PC-3 (cell line): ENCODE results near the gene TMCC2. TPM values are rescaled to one million over a fixed set of nuclear protein-coding genes. Genes with fewer than 3 reads are reported as not detected.

Source experiments
- ATAC-seq: fragments of 200-7000 bp; cut with Tn5 transposase; 2 replicates; pipeline ENCODE4 v1.9.1; 2020; ENCODE audit warnings: mild to moderate bottlenecking, moderate library complexity
- BruUV-seq: library from RNA; stranded (reverse); fragments of 400-500 nt; replicated peaks from 2 replicates; lab custom pipeline; 2021; lab: Mats Ljungman, UMichigan
- CTCF ChIA-PET: fragments of 300-600 bp; sonication (Branson Sonifier 250); formaldehyde crosslinking; loops from one replicate; lab custom pipeline; 2022; ENCODE audit warnings: antibody characterized with exemption; lab: Charles Lee
- POLR2A ChIA-PET: fragments of 300-600 bp; sonication (Branson Sonifier 250); formaldehyde crosslinking; loops from one replicate; lab custom pipeline; 2022; ENCODE audit warnings: antibody characterized with exemption; ENCODE audit not compliant: unreplicated experiment; lab: Charles Lee
- DNase-seq: peaks from one replicate; pipeline ENCODE4 v3.0.0-alpha.2; 2015
- H2AFZ ChIP-seq: fragments of 300-600 bp; sonication (generic); 2 replicates; pipeline ENCODE4 v1.6.0; 2016; ENCODE audit warnings: antibody characterized with exemption, low read length
- H3F3A ChIP-seq: fragments of 300-600 bp; sonication (generic); one replicate; pipeline ENCODE4 v1.6.0; 2017; ENCODE audit warnings: antibody characterized with exemption, low read length, control low read depth, mild to moderate bottlenecking; ENCODE audit not compliant: unreplicated experiment
- H3K27ac ChIP-seq: fragments of 300-600 bp; sonication (generic); 2 replicates; pipeline ENCODE4 v1.5.1; 2016; ENCODE audit warnings: mild to moderate bottlenecking, low read length
- H3K27me3 ChIP-seq: fragments of 300-600 bp; sonication (generic); 2 replicates; pipeline ENCODE4 v1.6.1; 2016; ENCODE audit warnings: low read length, mixed read lengths
- H3K36me3 ChIP-seq: fragments of 300-600 bp; sonication (generic); 2 replicates; pipeline ENCODE4 v1.6.1; 2016; ENCODE audit warnings: low read depth, mixed run types, low read length, mixed read lengths
- H3K4me1 ChIP-seq: fragments of 300-600 bp; sonication (generic); 2 replicates; pipeline ENCODE4 v1.5.1; 2016; ENCODE audit warnings: low read length; ENCODE audit not compliant: insufficient read depth
- H3K4me2 ChIP-seq: fragments of 300-600 bp; sonication (generic); 2 replicates; pipeline ENCODE4 v1.6.0; 2016; ENCODE audit warnings: low read length
- H3K4me3 ChIP-seq: fragments of 300-600 bp; sonication (generic); 2 replicates; pipeline ENCODE4 v1.5.1; 2016; ENCODE audit warnings: mild to moderate bottlenecking, low read length, mixed read lengths
- H3K79me2 ChIP-seq: fragments of 300-600 bp; sonication (generic); 2 replicates; pipeline ENCODE4 v1.6.1; 2017; ENCODE audit warnings: low read length, mixed read lengths
- H3K9ac ChIP-seq: fragments of 300-600 bp; sonication (generic); 2 replicates; pipeline ENCODE4 v1.6.0; 2016; ENCODE audit warnings: mild to moderate bottlenecking, low read length
- H3K9me2 ChIP-seq: fragments of 300-600 bp; sonication (generic); replicated peaks from 2 replicates; pipeline ENCODE4 v1.6.1; 2016; ENCODE audit warnings: mixed run types, low read length, mixed read lengths
- H3K9me3 ChIP-seq: fragments of 300-600 bp; sonication (generic); 2 replicates; pipeline ENCODE4 v1.6.1; 2016; ENCODE audit warnings: low read length, mixed read lengths
- H4K20me1 ChIP-seq: fragments of 300-600 bp; sonication (generic); 2 replicates; pipeline ENCODE4 v1.6.1; 2016; ENCODE audit warnings: low read length, mixed read lengths
- EZH2 ChIP-seq: fragments of 300-600 bp; sonication (generic); IDR thresholded peaks from one replicate; pipeline ENCODE4 v1.6.1; 2017; ENCODE audit warnings: antibody characterized with exemption, mild to moderate bottlenecking, low read length; ENCODE audit not compliant: unreplicated experiment
- EZH2phosphoT487 ChIP-seq: fragments of 300-600 bp; sonication (generic); IDR thresholded peaks from 2 replicates; pipeline ENCODE4 v1.6.1; 2018; ENCODE audit warnings: mild to moderate bottlenecking, antibody characterized with exemption, low read length, borderline replicate concordance
- intact Hi-C: fragments of 100-400 bp; cut with micrococcal nuclease; formaldehyde crosslinking; loops from 2 replicates; pipeline ENCODE4 v1.9.0; 2023
- total RNA-seq: library from RNA; depleted of rRNA; stranded (reverse); fragments of >200 nt; gene quantifications from 2 replicates; pipeline ENCODE4 v1.2.3, GENCODE V29; 2014
- TF ChIP-seq, protein P1 (sequence below): fragments of 300-600 bp; sonication (generic); conservative IDR thresholded peaks from 2 replicates; pipeline ENCODE4 v1.5.1; 2017; ENCODE audit warnings: antibody characterized with exemption, low read depth, mild to moderate bottlenecking, low read length

Gene TMCC2
- total RNA-seq, 1 experiment from 2014 or later = 8.7 TPM

DNA sequence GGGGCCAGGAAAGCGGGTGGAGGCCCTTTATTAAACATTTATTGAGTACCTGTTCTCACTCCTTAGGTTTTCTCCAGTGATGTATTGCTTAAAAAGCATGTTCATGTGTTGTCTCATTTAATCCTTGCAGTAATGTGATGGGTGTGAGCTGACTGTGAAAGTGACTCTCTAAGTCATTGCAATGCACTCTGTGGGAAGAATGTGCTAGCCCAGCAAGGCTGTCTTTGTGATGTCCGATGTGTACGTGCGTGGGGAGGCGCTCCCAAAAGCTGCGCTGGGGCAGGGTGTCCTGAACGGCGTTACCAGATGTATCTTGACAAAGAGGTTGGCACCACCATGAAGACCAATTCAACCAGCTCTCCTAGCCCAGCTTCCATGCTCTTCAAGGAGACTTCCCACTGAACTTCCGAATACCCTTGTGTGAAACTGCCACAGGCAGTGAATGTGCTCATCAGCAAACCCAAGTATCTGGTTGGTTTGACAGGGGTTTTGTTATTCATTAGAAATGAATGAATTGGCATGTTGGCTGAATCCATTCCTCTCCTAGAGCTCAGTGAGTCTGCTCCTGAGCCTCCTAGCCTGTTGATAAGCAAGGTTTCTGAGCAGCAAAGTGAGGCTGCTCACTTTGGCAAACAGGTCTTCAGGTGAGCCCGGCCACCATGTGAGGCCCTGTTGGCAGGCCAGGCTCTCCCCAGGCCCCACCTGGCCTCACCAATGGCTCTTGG is 65.8 kb downstream of the TMCC2 start:
- ATAC-seq (no peak), DNase-seq (no peak)
- peak overlapping the region; percentile 73 for H3K27ac ChIP-seq
- H3F3A ChIP-seq = no peaks in the 10 kb centered on the region
- H2AFZ ChIP-seq = 0 out of 2 replicates have a peak overlapping the region, but pooled peaks have one; percentile 54
- intact Hi-C loops = no loop called here
- BruUV-seq = no TSS peak
- ChIA-PET CTCF (interaction anchor here (0.6 kb wide), 1 partner anchor 21 kb away, joined by 3 read pairs; no protein-coding TSS in a partner anchor), POLR2A (interaction anchor here (0.6 kb wide), 1 partner anchor 488 kb away, joined by 3 read pairs; no protein-coding TSS in a partner anchor)
- H3K27me3 ChIP-seq = no peaks in the 10 kb centered on the region
- no peaks in the 10 kb centered on the region for H3K9me3 ChIP-seq
- no peaks in the 10 kb centered on the region for H3K36me3 ChIP-seq
- H3K9me2 ChIP-seq = no peaks in the 10 kb centered on the region
- peak overlapping the region; percentile 21 for H3K9ac ChIP-seq
- no peak overlapping the region for H3K4me3 ChIP-seq
- H4K20me1 ChIP-seq = no peaks in the 10 kb centered on the region
- no peaks in the 10 kb centered on the region for H3K79me2 ChIP-seq
- H3K4me1 ChIP-seq = peaks cover 37% of the 10 kb centered on the region
- H3K4me2 ChIP-seq = peak overlapping the region; percentile 58
- no peak for TF ChIP-seq EZH2phosphoT487
- no peak for TF ChIP-seq EZH2

DNA sequence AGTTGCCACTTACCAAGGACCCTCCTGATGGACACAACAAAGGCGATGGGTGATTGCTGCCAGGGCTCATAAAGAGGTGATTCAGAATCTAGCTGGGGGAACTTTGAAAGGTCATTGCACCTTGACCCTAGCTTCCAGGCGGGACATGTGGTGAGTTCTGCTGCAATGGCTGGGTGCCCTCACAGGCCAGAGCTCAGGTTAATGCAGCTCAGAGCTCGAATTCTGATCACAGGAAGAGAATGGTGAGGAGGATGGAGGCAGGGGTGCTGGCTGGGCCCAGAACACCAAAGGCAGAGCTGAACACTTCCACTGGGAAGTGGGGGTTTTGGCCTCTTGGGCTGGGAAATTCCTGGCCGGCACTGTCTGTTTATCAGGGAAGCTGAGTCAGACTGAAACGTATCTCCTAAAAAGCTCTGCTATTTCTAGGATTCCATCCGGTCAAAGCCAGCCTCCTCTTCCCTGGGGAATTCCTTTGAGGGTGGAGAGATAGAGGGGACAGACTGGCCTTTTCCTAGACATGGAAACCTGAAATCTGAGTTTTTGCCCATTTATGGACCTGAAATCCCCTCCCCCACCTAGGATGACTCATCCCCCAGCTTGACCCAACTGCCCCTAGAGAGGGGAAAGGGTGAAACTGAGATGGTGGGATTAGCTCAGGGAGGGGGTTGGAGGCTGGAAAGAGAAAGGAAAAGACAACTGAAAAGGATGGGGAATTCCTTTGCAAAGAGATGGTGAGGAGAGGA is 66.6 kb downstream of the TMCC2 start:
- BruUV-seq = no TSS peak
- intact Hi-C loops = no loop called here
- no peak for TF ChIP-seq EZH2phosphoT487
- TF ChIP-seq, protein P1, sequence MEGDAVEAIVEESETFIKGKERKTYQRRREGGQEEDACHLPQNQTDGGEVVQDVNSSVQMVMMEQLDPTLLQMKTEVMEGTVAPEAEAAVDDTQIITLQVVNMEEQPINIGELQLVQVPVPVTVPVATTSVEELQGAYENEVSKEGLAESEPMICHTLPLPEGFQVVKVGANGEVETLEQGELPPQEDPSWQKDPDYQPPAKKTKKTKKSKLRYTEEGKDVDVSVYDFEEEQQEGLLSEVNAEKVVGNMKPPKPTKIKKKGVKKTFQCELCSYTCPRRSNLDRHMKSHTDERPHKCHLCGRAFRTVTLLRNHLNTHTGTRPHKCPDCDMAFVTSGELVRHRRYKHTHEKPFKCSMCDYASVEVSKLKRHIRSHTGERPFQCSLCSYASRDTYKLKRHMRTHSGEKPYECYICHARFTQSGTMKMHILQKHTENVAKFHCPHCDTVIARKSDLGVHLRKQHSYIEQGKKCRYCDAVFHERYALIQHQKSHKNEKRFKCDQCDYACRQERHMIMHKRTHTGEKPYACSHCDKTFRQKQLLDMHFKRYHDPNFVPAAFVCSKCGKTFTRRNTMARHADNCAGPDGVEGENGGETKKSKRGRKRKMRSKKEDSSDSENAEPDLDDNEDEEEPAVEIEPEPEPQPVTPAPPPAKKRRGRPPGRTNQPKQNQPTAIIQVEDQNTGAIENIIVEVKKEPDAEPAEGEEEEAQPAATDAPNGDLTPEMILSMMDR = no peak
- no peak for TF ChIP-seq EZH2
- Histone ChIP-seq H3K9me2 (no peaks in the 10 kb centered on the region), H3K4me1 (peaks cover 44% of the 10 kb centered on the region), H3K27me3 (no peaks in the 10 kb centered on the region), H3K36me3 (no peaks in the 10 kb centered on the region), H3K27ac (peak overlapping the region; percentile 73), H3K4me3 (no peak overlapping the region), H3F3A (no peaks in the 10 kb centered on the region), H3K4me2 (peak overlapping the region; percentile 58), H4K20me1 (no peaks in the 10 kb centered on the region), H2AFZ (peak overlapping the region; percentile 54), H3K9me3 (no peaks in the 10 kb centered on the region), H3K79me2 (no peaks in the 10 kb centered on the region), H3K9ac (peak overlapping the region; percentile 28)
- ATAC-seq (peak; percentile 67), DNase-seq (peak; percentile 87)
- ChIA-PET POLR2A (interaction anchor here (0.6 to 0.9 kb wide), 3 partner anchors 25 to 489 kb away, joined by 3 read pairs; no protein-coding TSS in a partner anchor), CTCF (interaction anchor here (0.7 to 1.0 kb wide), 4 partner anchors 10 to 153 kb away, joined by 3 to 5 read pairs (median 4); no protein-coding TSS in a partner anchor)

DNA sequence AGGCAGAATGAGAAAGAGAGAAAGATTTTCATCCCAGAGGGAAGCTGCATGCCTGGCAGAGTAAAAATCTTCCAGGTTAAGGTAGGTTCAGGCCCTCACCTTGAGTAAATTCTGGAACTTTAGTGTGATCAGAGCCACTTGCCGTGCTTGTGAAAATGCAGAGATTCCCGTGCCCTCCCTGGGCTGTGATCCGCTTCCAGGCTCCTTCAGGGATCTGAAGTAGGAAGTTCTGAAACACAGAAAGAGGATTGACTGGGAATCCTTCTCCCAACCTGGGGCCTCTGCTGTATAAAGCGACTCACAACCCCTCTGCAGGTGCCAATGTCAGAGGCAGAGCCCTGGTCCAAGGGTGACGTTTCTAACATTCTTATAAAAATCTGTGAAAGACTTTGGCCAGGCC is 67.2 kb downstream of the TMCC2 start:
- no peak for TF ChIP-seq EZH2
- TF ChIP-seq EZH2phosphoT487 = no peak
- TF ChIP-seq, protein P1 = no peak
- peak; percentile 11 for ATAC-seq
- Histone ChIP-seq H3K4me2 (peak overlapping the region; percentile 58), H3F3A (no peaks in the 10 kb centered on the region), H3K9me3 (no peaks in the 10 kb centered on the region), H4K20me1 (no peaks in the 10 kb centered on the region), H3K4me3 (no peak overlapping the region), H3K36me3 (no peaks in the 10 kb centered on the region), H3K9me2 (no peaks in the 10 kb centered on the region), H3K4me1 (peaks cover 44% of the 10 kb centered on the region), H3K9ac (peak overlapping the region; percentile 28), H3K79me2 (no peaks in the 10 kb centered on the region), H3K27me3 (no peaks in the 10 kb centered on the region), H3K27ac (peak overlapping the region; percentile 73), H2AFZ (no peak overlapping the region)
- intact Hi-C loops = no loop called here
- CTCF ChIA-PET = interaction anchor here (0.7 to 1.0 kb wide), 3 partner anchors 10 to 30 kb away, joined by 3 to 5 read pairs (median 4); no protein-coding TSS in a partner anchor
- POLR2A ChIA-PET = interaction anchor here (0.9 kb wide), 1 partner anchor 25 kb away, joined by 3 read pairs; no protein-coding TSS in a partner anchor
- DNase-seq = peak; percentile 40
- BruUV-seq = no TSS peak
